NCI-H2081 (cell line): Measurements from ENCODE around the gene MYMX.
"Not testable (repeated sequence)": the region's sequence is repeated elsewhere in the genome, so short reads cannot be mapped to it uniquely, and the experiment has no call there.

Experiments used
- DNase-seq, 2 experiments: peaks; one replicate each; lab custom pipeline; 2025; lab: John Stamatoyannopoulos, UW

MYMX gene

GRCh38 chr6:44216677-44217331 lies at the start of gene MYMX:
MYMX (plus strand) TSS chr6:44216926; CDS start chr6:44217472, 546 bp downstream.
- DNase-seq: peak in 1 of 2 experiments; percentile 22

- no peak for DNase-seq
These were observed 49.2 kb upstream of the MYMX start for GRCh38 chr6:44167567-44167966.

GRCh38 chr6:44169154-44169553 lies 47.6 kb upstream of the MYMX start:
- no peak for DNase-seq

GRCh38 chr6:44169886-44170570 lies 46.7 kb upstream of the MYMX start:
- no peak for DNase-seq

- no peak for DNase-seq
These were observed 44.7 kb upstream of the MYMX start for GRCh38 chr6:44171899-44172546.

GRCh38 chr6:44172731-44173500 lies 43.8 kb upstream of the MYMX start:
- peak; percentile 53 to 75 for DNase-seq

- no peak for DNase-seq
These were observed 40.5 kb upstream of the MYMX start for GRCh38 chr6:44176130-44176761.

- no peak for DNase-seq
These were observed 39.8 kb upstream of the MYMX start for GRCh38 chr6:44176762-44177509.

- no peak for DNase-seq
These were observed 38.9 kb upstream of the MYMX start for GRCh38 chr6:44177691-44178423.

- no peak for DNase-seq
These were observed 38.2 kb upstream of the MYMX start for GRCh38 chr6:44178424-44179071.

GRCh38 chr6:44179072-44179536 lies 37.6 kb upstream of the MYMX start:
- no peak for DNase-seq

- DNase-seq: no peak
These were observed 37.1 kb upstream of the MYMX start for GRCh38 chr6:44179648-44180047.

- no peak for DNase-seq
These were observed 36.3 kb upstream of the MYMX start for GRCh38 chr6:44180406-44180805.

- DNase-seq: no peak
These were observed 35.8 kb upstream of the MYMX start for GRCh38 chr6:44180886-44181285.

GRCh38 chr6:44181784-44182183 lies 34.9 kb upstream of the MYMX start:
- DNase-seq: not testable (repeated sequence)

- DNase-seq: no peak
These were observed 33.8 kb upstream of the MYMX start for GRCh38 chr6:44182911-44183390.

GRCh38 chr6:44183783-44184182 lies 32.9 kb upstream of the MYMX start:
- DNase-seq: no peak

GRCh38 chr6:44185356-44185755 lies 31.4 kb upstream of the MYMX start:
- not testable (repeated sequence) for DNase-seq

- no peak for DNase-seq
These were observed 30.6 kb upstream of the MYMX start for GRCh38 chr6:44185953-44186634.
